ENCODE results near the gene WDCP.

The WDCP gene

DNA sequence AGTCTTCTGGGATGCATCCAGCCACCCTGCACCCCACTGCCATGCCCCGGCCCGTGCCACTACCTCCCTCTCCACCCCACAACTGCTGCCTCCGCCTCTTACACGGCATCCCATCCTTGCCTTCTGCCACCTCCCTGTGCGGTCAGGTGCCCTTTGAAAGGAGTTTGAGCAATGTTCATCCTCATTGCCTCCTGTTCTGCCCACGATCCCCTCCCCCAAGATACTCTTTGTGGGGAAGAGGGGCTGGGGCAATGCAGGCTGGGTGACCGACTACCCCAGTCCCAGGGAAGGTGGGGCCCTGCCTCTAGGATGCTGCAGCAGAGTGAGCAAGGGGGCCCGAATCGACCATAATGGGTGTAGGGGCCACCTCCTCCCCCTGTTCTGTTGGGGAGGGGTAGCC lies 28.9 kb downstream of the WDCP start:
- Histone ChIP-seq H3K4me2 (ENCODE audit: low read length) (no peak overlapping the region), H3K36me3 (ENCODE audit: control insufficient read depth, low read length) (no peaks in the 10 kb centered on the region), H3K79me2 (ENCODE audit: control insufficient read depth, low read length) (no peaks in the 10 kb centered on the region), H3F3A (ENCODE audit: control insufficient read depth, insufficient read depth) (no peaks in the 10 kb centered on the region), H3K9me2 (replicated peaks; ENCODE audit: control insufficient read depth, low read length) (no peaks in the 10 kb centered on the region), H3K4me1 (ENCODE audit: control insufficient read depth, low read length) (no peaks in the 10 kb centered on the region), H3K27ac (ENCODE audit: low read depth, low read length) (no peak overlapping the region), H3K4me3 (ENCODE audit: low read length) (no peak overlapping the region), H4K20me1 (ENCODE audit: control insufficient read depth, insufficient read depth, low read depth, low read length) (no peaks in the 10 kb centered on the region), H3K27me3 (ENCODE audit: control insufficient read depth, low read length) (no peaks in the 10 kb centered on the region), H3K9me3 (ENCODE audit: control insufficient read depth, insufficient read depth, low read length) (no peaks in the 10 kb centered on the region)
- TF ChIP-seq EZH2phosphoT487 (IDR thresholded peaks at IDR 0.05; ENCODE audit: borderline replicate concordance, low read length) = no peak
- TF ChIP-seq, protein P1, sequence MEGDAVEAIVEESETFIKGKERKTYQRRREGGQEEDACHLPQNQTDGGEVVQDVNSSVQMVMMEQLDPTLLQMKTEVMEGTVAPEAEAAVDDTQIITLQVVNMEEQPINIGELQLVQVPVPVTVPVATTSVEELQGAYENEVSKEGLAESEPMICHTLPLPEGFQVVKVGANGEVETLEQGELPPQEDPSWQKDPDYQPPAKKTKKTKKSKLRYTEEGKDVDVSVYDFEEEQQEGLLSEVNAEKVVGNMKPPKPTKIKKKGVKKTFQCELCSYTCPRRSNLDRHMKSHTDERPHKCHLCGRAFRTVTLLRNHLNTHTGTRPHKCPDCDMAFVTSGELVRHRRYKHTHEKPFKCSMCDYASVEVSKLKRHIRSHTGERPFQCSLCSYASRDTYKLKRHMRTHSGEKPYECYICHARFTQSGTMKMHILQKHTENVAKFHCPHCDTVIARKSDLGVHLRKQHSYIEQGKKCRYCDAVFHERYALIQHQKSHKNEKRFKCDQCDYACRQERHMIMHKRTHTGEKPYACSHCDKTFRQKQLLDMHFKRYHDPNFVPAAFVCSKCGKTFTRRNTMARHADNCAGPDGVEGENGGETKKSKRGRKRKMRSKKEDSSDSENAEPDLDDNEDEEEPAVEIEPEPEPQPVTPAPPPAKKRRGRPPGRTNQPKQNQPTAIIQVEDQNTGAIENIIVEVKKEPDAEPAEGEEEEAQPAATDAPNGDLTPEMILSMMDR (IDR thresholded peaks at IDR 0.05; ENCODE audit: low read depth, low read length, poor library complexity, severe bottlenecking) = no peak

DNA sequence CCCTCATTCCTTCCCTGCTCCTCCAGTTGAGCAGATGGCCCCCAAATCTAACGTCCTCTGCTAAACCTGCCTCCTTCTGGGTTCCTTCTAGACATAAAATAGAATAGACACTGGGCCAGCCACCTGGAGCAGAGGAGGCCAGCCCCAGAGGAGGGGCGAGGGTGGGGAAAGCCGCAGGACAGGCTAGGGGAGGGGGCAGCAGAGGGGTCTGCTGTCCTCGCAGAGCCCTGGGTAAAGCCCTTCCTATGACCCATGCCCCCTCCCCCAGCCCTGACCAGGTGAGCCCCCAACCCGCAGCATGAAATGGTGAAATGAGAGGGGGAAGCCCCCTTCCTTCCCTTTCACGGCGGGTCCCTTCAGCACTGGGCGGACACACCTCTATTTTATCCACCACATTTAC lies 29.5 kb downstream of the WDCP start:
- Histone ChIP-seq H3K9me2 (replicated peaks; ENCODE audit: control insufficient read depth, low read length) (no peaks in the 10 kb centered on the region), H3K79me2 (ENCODE audit: control insufficient read depth, low read length) (no peaks in the 10 kb centered on the region), H3F3A (ENCODE audit: control insufficient read depth, insufficient read depth) (no peaks in the 10 kb centered on the region), H3K4me3 (ENCODE audit: low read length) (no peak overlapping the region), H4K20me1 (ENCODE audit: control insufficient read depth, insufficient read depth, low read depth, low read length) (no peaks in the 10 kb centered on the region), H3K27ac (ENCODE audit: low read depth, low read length) (no peak overlapping the region), H3K9me3 (ENCODE audit: control insufficient read depth, insufficient read depth, low read length) (no peaks in the 10 kb centered on the region), H3K4me2 (ENCODE audit: low read length) (no peak overlapping the region), H3K36me3 (ENCODE audit: control insufficient read depth, low read length) (no peaks in the 10 kb centered on the region), H3K4me1 (ENCODE audit: control insufficient read depth, low read length) (no peaks in the 10 kb centered on the region), H3K27me3 (ENCODE audit: control insufficient read depth, low read length) (no peaks in the 10 kb centered on the region)
- TF ChIP-seq, protein P1 (IDR thresholded peaks at IDR 0.05; ENCODE audit: low read depth, low read length, poor library complexity, severe bottlenecking) = no peak
- no peak for TF ChIP-seq EZH2phosphoT487 (IDR thresholded peaks at IDR 0.05; ENCODE audit: borderline replicate concordance, low read length)

DNA sequence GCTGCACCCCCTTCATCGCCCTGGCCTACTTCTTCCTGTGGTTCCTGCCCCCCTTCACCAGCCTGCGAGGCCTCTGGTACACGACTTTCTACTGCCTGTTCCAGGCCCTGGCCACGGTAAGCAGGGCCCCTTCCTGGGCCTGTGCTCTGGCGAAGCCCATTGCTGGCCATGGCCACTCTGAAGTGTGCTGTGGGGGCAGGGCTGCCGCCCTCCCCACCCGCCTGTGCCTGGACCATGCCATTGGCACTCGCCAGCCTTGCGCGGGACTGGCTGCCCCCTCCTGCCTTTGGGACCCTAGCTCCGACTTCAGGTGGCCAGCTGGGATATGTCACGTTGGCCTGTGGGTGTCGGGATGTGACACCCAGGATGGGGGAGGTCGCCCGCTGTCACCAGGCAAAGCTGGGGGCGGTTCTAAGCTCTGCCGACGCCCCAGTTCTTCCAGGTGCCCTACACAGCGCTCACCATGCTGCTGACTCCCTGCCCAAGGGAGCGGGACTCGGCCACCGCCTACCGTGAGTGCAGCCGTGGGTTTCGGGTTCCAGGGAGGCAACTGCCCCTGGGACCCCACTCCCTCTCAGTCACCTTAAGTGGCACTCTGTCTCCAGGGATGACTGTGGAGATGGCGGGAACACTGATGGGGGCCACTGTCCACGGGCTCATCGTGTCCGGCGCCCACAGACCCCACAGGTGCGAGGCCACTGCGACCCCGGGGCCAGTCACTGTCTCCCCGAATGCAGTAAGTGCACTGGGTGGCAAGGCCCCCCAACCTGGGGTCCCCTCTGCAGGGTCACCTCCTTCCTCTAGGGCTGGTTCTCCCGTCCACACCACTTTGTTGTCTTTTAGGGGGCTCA lies 30.1 kb downstream of the WDCP start:
- Histone ChIP-seq H4K20me1 (ENCODE audit: control insufficient read depth, insufficient read depth, low read depth, low read length) (no peaks in the 10 kb centered on the region), H3K27me3 (ENCODE audit: control insufficient read depth, low read length) (no peaks in the 10 kb centered on the region), H3K36me3 (ENCODE audit: control insufficient read depth, low read length) (no peaks in the 10 kb centered on the region), H3K9me2 (replicated peaks; ENCODE audit: control insufficient read depth, low read length) (no peaks in the 10 kb centered on the region), H3K27ac (ENCODE audit: low read depth, low read length) (no peak overlapping the region), H3K4me2 (ENCODE audit: low read length) (no peak overlapping the region), H3K9me3 (ENCODE audit: control insufficient read depth, insufficient read depth, low read length) (no peaks in the 10 kb centered on the region), H3K79me2 (ENCODE audit: control insufficient read depth, low read length) (no peaks in the 10 kb centered on the region), H3K4me1 (ENCODE audit: control insufficient read depth, low read length) (no peaks in the 10 kb centered on the region), H3K4me3 (ENCODE audit: low read length) (no peak overlapping the region), H3F3A (ENCODE audit: control insufficient read depth, insufficient read depth) (no peaks in the 10 kb centered on the region)
- TF ChIP-seq, protein P1 (IDR thresholded peaks at IDR 0.05; ENCODE audit: low read depth, low read length, poor library complexity, severe bottlenecking) = no peak
- TF ChIP-seq EZH2phosphoT487 (IDR thresholded peaks at IDR 0.05; ENCODE audit: borderline replicate concordance, low read length) = no peak

Data from DOHH2 (cell line).